ENCODE measurements around the gene DNAH14.

- TF ChIP-seq, protein P1, sequence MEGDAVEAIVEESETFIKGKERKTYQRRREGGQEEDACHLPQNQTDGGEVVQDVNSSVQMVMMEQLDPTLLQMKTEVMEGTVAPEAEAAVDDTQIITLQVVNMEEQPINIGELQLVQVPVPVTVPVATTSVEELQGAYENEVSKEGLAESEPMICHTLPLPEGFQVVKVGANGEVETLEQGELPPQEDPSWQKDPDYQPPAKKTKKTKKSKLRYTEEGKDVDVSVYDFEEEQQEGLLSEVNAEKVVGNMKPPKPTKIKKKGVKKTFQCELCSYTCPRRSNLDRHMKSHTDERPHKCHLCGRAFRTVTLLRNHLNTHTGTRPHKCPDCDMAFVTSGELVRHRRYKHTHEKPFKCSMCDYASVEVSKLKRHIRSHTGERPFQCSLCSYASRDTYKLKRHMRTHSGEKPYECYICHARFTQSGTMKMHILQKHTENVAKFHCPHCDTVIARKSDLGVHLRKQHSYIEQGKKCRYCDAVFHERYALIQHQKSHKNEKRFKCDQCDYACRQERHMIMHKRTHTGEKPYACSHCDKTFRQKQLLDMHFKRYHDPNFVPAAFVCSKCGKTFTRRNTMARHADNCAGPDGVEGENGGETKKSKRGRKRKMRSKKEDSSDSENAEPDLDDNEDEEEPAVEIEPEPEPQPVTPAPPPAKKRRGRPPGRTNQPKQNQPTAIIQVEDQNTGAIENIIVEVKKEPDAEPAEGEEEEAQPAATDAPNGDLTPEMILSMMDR (IDR thresholded peaks at IDR 0.05): no peak
- TF ChIP-seq POLR2A (IDR thresholded peaks at IDR 0.05): no peak
Measured at GRCh38 chr1:225435076-225435475, 505.6 kb downstream of the DNAH14 start.

Measured in body of pancreas (tissue), 4 donors.